Omental fat pad (tissue), 4 donors: ENCODE measurements around the gene ART4. TPM values are rescaled to one million over a fixed set of nuclear protein-coding genes. Genes with fewer than 3 reads are reported as not detected.

ENCODE experiments used
- ATAC-seq: fragments of 150-250 bp; one replicate; pipeline ENCODE4 v1.9.1; 2016; ENCODE audit warnings: mild to moderate bottlenecking, moderate library complexity; ENCODE audit not compliant: low FRiP score
- DNase-seq: peaks from one replicate; pipeline ENCODE4 v3.0.0-alpha.2; 2019; ENCODE audit warnings: low spot score
- total RNA-seq, 4 donors: library from RNA; depleted of rRNA; stranded (reverse); fragments of >200 nt; gene quantifications; one replicate each; pipeline ENCODE4 v1.1.0, GENCODE V29; 2016
- TF ChIP-seq, protein P1 (sequence below), 3 donors: fragments of 450-650 bp; IDR thresholded peaks; one replicate each; pipeline ENCODE4 v1.5.1; 2016 to 2017; ENCODE audit warnings: antibody characterized with exemption in 3 of 3, mild to moderate bottlenecking in 3 of 3, moderate library complexity in 2 of 3

ART4 gene
- total RNA-seq, 4 donors from 2014 or later: 1.9 to 6.2 (median 4.3) TPM

GRCh38 chr12:14846042-14846587, 2.8 kb upstream of the ART4 start:
- ATAC-seq (no peak), DNase-seq (no peak)
- TF ChIP-seq, protein P1, sequence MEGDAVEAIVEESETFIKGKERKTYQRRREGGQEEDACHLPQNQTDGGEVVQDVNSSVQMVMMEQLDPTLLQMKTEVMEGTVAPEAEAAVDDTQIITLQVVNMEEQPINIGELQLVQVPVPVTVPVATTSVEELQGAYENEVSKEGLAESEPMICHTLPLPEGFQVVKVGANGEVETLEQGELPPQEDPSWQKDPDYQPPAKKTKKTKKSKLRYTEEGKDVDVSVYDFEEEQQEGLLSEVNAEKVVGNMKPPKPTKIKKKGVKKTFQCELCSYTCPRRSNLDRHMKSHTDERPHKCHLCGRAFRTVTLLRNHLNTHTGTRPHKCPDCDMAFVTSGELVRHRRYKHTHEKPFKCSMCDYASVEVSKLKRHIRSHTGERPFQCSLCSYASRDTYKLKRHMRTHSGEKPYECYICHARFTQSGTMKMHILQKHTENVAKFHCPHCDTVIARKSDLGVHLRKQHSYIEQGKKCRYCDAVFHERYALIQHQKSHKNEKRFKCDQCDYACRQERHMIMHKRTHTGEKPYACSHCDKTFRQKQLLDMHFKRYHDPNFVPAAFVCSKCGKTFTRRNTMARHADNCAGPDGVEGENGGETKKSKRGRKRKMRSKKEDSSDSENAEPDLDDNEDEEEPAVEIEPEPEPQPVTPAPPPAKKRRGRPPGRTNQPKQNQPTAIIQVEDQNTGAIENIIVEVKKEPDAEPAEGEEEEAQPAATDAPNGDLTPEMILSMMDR (IDR thresholded peaks at IDR 0.05): no peak

DNA sequence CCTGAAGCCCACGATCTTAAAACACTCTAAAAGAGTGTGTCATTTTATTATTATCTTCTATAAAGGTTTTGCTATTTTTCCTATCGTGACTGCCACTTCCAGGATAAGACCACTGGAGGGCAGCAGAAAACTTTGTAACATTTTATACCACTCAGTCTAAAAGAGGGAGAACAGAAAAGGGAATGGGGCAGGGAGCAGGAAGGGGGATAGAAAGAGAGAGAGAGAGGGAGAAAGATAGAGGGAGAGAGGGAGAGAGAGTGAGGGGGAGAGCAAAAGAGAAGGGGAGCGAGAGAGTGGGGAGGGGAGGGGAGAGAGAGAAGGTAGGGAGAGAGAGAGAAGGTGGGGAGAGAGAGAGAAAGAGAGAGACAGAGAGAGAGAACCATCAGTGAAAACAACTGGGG, 2.0 kb upstream of the ART4 start:
- DNase-seq: no peak
- TF ChIP-seq, protein P1 (IDR thresholded peaks at IDR 0.05): peak in 1 of 3 donors; percentile 34
- ATAC-seq: no peak

- ATAC-seq (no peak), DNase-seq (no peak)
- TF ChIP-seq, protein P1 (IDR thresholded peaks at IDR 0.05): no peak
Measured at GRCh38 chr12:14844401-14844800, 1.1 kb upstream of the ART4 start.

DNA sequence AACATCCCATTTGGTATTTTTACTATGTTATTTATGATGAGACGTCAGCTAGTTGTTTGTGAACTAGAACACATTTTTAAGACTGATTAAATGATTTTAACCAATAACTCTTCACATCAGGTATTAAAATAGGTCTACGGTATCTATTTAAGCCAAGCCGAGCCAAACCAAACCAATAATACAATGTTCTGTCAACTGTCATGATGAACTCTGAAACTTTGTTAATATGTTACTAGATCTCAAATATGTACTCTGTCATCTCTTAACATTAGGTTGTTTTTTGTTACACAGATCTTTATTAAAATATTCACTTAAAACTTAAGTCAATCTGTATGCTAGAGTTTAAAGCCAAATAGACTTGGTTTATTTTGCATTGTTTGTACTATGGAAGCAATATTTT, 1.0 kb downstream of the ART4 start:
- DNase-seq (no peak), ATAC-seq (no peak)
- TF ChIP-seq, protein P1 (IDR thresholded peaks at IDR 0.05): no peak

- ATAC-seq (peak; percentile 38), DNase-seq (no peak)
- TF ChIP-seq, protein P1 (IDR thresholded peaks at IDR 0.05): no peak
Measured at GRCh38 chr12:14841761-14842160, 1.6 kb downstream of the ART4 start.

DNA sequence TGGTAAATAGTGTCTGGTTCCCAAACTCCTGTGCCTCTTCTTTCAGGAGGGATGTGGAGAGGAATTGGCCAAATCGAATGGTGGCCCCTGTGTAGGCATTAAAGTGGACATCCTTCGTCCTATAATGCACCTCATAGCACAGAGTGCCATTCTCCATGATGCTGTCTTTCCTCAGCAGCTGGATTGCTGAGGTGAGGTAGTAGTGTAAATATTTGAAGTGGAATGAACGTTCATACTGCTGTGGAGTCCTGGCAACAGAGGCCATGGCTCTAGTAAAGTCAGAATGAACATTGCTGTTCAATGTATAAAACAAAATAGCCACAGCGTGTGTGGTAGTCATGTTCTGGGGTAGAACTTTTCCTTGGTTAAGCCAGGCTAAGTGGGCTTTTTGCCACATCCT, 2.7 kb downstream of the ART4 start:
- no peak for DNase-seq
- TF ChIP-seq, protein P1 (IDR thresholded peaks at IDR 0.05): no peak
- no peak for ATAC-seq

- DNase-seq (no peak), ATAC-seq (no peak)
- TF ChIP-seq, protein P1 (IDR thresholded peaks at IDR 0.05): no peak
Measured at GRCh38 chr12:14839262-14839661, 4.1 kb downstream of the ART4 start.
